Activated CD8-positive, alpha-beta memory T cell treated with anti-CD3 and anti-CD28 coated beads for 1 hour (primary cell): Measurements from ENCODE around the gene SLC29A3.
A peak's percentile ranks its signal among the peaks of the same experiment; 100 is the strongest.

Source experiments
- DNase-seq, 2 donors: peaks; one replicate each; pipeline ENCODE4 v3.0.0-alpha.2; 2020; ENCODE audit warnings: low read depth in 1 of 2; ENCODE audit errors: extremely low read depth in 1 of 2

The SLC29A3 gene

GRCh38 chr10:71365366-71365765, 46.3 kb downstream of the SLC29A3 start:
- DNase-seq, result no peak

GRCh38 chr10:71366690-71367089, 47.6 kb downstream of the SLC29A3 start:
- DNase-seq, result no peak

GRCh38 chr10:71367271-71367670, 48.2 kb downstream of the SLC29A3 start:
- DNase-seq, result no peak

GRCh38 chr10:71368176-71368575, 49.1 kb downstream of the SLC29A3 start:
- DNase-seq, result no peak

GRCh38 chr10:71368643-71369042, 49.6 kb downstream of the SLC29A3 start:
- DNase-seq, result no peak

- no peak for DNase-seq
Measured at GRCh38 chr10:71369602-71370001, 50.5 kb downstream of the SLC29A3 start.

- no peak for DNase-seq
Measured at GRCh38 chr10:71370031-71370430, 51.0 kb downstream of the SLC29A3 start.

GRCh38 chr10:71371750-71372166, 52.7 kb downstream of the SLC29A3 start:
- no peak for DNase-seq

- DNase-seq, result no peak
Measured at GRCh38 chr10:71372882-71373495, 53.9 kb downstream of the SLC29A3 start.

GRCh38 chr10:71374481-71375233, 55.6 kb downstream of the SLC29A3 start:
- no peak for DNase-seq

- no peak for DNase-seq
Measured at GRCh38 chr10:71375952-71376351, 56.9 kb downstream of the SLC29A3 start.

- no peak for DNase-seq
Measured at GRCh38 chr10:71378336-71379117, 59.5 kb downstream of the SLC29A3 start.

GRCh38 chr10:71379118-71379766, 60.2 kb downstream of the SLC29A3 start:
- DNase-seq, result no peak

GRCh38 chr10:71380841-71381240, 61.8 kb downstream of the SLC29A3 start:
- no peak for DNase-seq

GRCh38 chr10:71381611-71382010, 62.6 kb downstream of the SLC29A3 start:
- DNase-seq, result no peak

- DNase-seq, result no peak
Measured at GRCh38 chr10:71382028-71382427, 63.0 kb downstream of the SLC29A3 start.

- DNase-seq, result no peak
Measured at GRCh38 chr10:71382757-71383156, 63.7 kb downstream of the SLC29A3 start.

GRCh38 chr10:71383972-71384687, 65.1 kb downstream of the SLC29A3 start:
- peak; percentile 28 to 59 for DNase-seq

- DNase-seq, result no peak
Measured at GRCh38 chr10:71388171-71388570, 69.1 kb downstream of the SLC29A3 start.

- no peak for DNase-seq
Measured at GRCh38 chr10:71388583-71389310, 69.7 kb downstream of the SLC29A3 start.
